SK-N-SH treated with all-trans-retinoic acid at 6 μM for 48 hours (cell line): ENCODE results near the gene PCBP3.

Source experiments
- ATAC-seq: fragments of 200-7000 bp; cut with Tn5 transposase; 3 replicates; pipeline ENCODE4 v1.9.1; 2020; ENCODE audit warnings: mild to moderate bottlenecking, moderate library complexity
- ARNTL ChIP-seq: fragments of 450-650 bp; formaldehyde crosslinking; IDR thresholded peaks from 2 replicates; pipeline ENCODE4 v1.5.0; 2020; ENCODE audit warnings: low read depth, mild to moderate bottlenecking, moderate library complexity, borderline replicate concordance
- BACH2 ChIP-seq: fragments of 250-450 bp; sonication (Bioruptor Pico); IDR thresholded peaks from 2 replicates; pipeline ENCODE4 v1.9.0; 2021; ENCODE audit warnings: mild to moderate bottlenecking, borderline replicate concordance
- CREB5 ChIP-seq: fragments of 250-450 bp; sonication (Bioruptor Pico); IDR thresholded peaks from 2 replicates; pipeline ENCODE4 v1.5.1; 2020; ENCODE audit warnings: low read depth, mild to moderate bottlenecking, moderate library complexity
- CSDC2 ChIP-seq: fragments of 250-450 bp; sonication (Bioruptor Pico); IDR thresholded peaks from 2 replicates; pipeline ENCODE4 v1.5.0; 2020; ENCODE audit warnings: mild to moderate bottlenecking, moderate library complexity
- CSRNP3 ChIP-seq: fragments of 250-450 bp; sonication (Bioruptor Pico); IDR thresholded peaks from 2 replicates; pipeline ENCODE4 v1.5.1; 2021; ENCODE audit warnings: mild to moderate bottlenecking, moderate library complexity
- ESRRG ChIP-seq: fragments of 250-450 bp; sonication (Bioruptor Pico); IDR thresholded peaks from 2 replicates; pipeline ENCODE4 v1.6.1; 2021; ENCODE audit warnings: mild to moderate bottlenecking
- GLIS3 ChIP-seq: fragments of 250-450 bp; sonication (Bioruptor Pico); IDR thresholded peaks from 2 replicates; pipeline ENCODE4 v1.5.0; 2020; ENCODE audit warnings: mild to moderate bottlenecking, moderate library complexity
- ISL1 ChIP-seq: fragments of 250-450 bp; sonication (Bioruptor Pico); IDR thresholded peaks from 2 replicates; pipeline ENCODE4 v2.1.2; 2022; ENCODE audit warnings: mild to moderate bottlenecking, moderate library complexity
- OSR1 ChIP-seq: fragments of 250-450 bp; sonication (Bioruptor Pico); IDR thresholded peaks from 2 replicates; pipeline ENCODE4 v1.8.0; 2022; ENCODE audit warnings: moderate library complexity, mild to moderate bottlenecking, inconsistent platforms
- PATZ1 ChIP-seq: fragments of 250-450 bp; sonication (Bioruptor Pico); IDR thresholded peaks from 2 replicates; pipeline ENCODE4 v1.8.0; 2020; ENCODE audit warnings: mild to moderate bottlenecking, moderate library complexity, borderline replicate concordance
- POU6F1 ChIP-seq: fragments of 250-450 bp; sonication (Bioruptor Pico); IDR thresholded peaks from 2 replicates; pipeline ENCODE4 v1.8.0; 2021; ENCODE audit warnings: low read depth, mild to moderate bottlenecking, moderate library complexity, borderline replicate concordance
- RARB ChIP-seq: fragments of 250-450 bp; sonication (Bioruptor Pico); IDR thresholded peaks from 2 replicates; pipeline ENCODE4 v1.8.0; 2021; ENCODE audit warnings: mild to moderate bottlenecking, moderate library complexity
- SNAI2 ChIP-seq: fragments of 250-450 bp; sonication (Bioruptor Pico); IDR thresholded peaks from 2 replicates; pipeline ENCODE4 v1.5.0; 2020; ENCODE audit warnings: mild to moderate bottlenecking, moderate library complexity
- TCF4 ChIP-seq: fragments of 250-450 bp; sonication (Bioruptor Pico); IDR thresholded peaks from 2 replicates; pipeline ENCODE4 v1.8.0; 2021; ENCODE audit warnings: mild to moderate bottlenecking, moderate library complexity, borderline replicate concordance
- TOX ChIP-seq: fragments of 250-450 bp; sonication (Bioruptor Pico); IDR thresholded peaks from 2 replicates; pipeline ENCODE4 v1.8.0; 2021; ENCODE audit warnings: mild to moderate bottlenecking, moderate library complexity, borderline replicate concordance
- TSHZ2 ChIP-seq: fragments of 250-450 bp; sonication (Bioruptor Pico); IDR thresholded peaks from 2 replicates; pipeline ENCODE4 v1.5.0; 2020; ENCODE audit warnings: mild to moderate bottlenecking, moderate library complexity
- ZC3H10 ChIP-seq: fragments of 250-450 bp; sonication (Bioruptor Pico); IDR thresholded peaks from 2 replicates; pipeline ENCODE4 v1.5.1; 2021; ENCODE audit warnings: mild to moderate bottlenecking, moderate library complexity
- ZFP3 ChIP-seq: fragments of 250-450 bp; sonication (Bioruptor Pico); IDR thresholded peaks from 2 replicates; pipeline ENCODE4 v1.5.0; 2020; ENCODE audit warnings: mild to moderate bottlenecking, moderate library complexity
- ZFP30 ChIP-seq: fragments of 450-650 bp; formaldehyde crosslinking; IDR thresholded peaks from 2 replicates; pipeline ENCODE4 v1.5.0; 2022; ENCODE audit warnings: mild to moderate bottlenecking, moderate library complexity
- ZNF565 ChIP-seq: fragments of 450-650 bp; formaldehyde crosslinking; conservative IDR thresholded peaks from 2 replicates; pipeline ENCODE4 v1.5.0; 2020; ENCODE audit warnings: low read depth, mild to moderate bottlenecking, moderate library complexity
- ZNF8 ChIP-seq: fragments of 450-650 bp; formaldehyde crosslinking; IDR thresholded peaks from 2 replicates; pipeline ENCODE4 v1.5.0; 2020; ENCODE audit warnings: mild to moderate bottlenecking, moderate library complexity

Gene PCBP3

GRCh38 chr21:45794027-45794426 lies 150.5 kb downstream of the PCBP3 start:
- no peak for ATAC-seq
- no peak for TF ChIP-seq ESRRG
- no peak for TF ChIP-seq POU6F1
- no peak for TF ChIP-seq TSHZ2
- no peak for TF ChIP-seq ZNF8 (CRISPR knock-in tag)
- no peak for TF ChIP-seq ISL1 (CRISPR knock-in tag)
- TF ChIP-seq ZFP3 (CRISPR knock-in tag) = no peak
- TF ChIP-seq ZNF565 (CRISPR knock-in tag) = no peak
- TF ChIP-seq CREB5 (CRISPR knock-in tag) = no peak
- no peak for TF ChIP-seq OSR1 (CRISPR knock-in tag)
- TF ChIP-seq, all 23 proteins: peak for 0

- TF ChIP-seq TCF4 (CRISPR knock-in tag) = no peak
- no peak for TF ChIP-seq ZFP30
- no peak for TF ChIP-seq PATZ1 (CRISPR knock-in tag)
- TF ChIP-seq OSR1 (CRISPR knock-in tag) = no peak
- TF ChIP-seq CSRNP3 = no peak
- TF ChIP-seq SNAI2 (CRISPR knock-in tag) = no peak
- TF ChIP-seq ZNF8 (CRISPR knock-in tag) = no peak
- TF ChIP-seq CREB5 (CRISPR knock-in tag) = no peak
- no peak for TF ChIP-seq BACH2 (CRISPR knock-in tag)
- no peak for TF ChIP-seq ESRRG
- no peak for TF ChIP-seq ZFP3 (CRISPR knock-in tag)
- TF ChIP-seq ISL1 (CRISPR knock-in tag) = no peak
- no peak for TF ChIP-seq RARB
- TF ChIP-seq ARNTL (CRISPR knock-in tag) = no peak
- TF ChIP-seq TOX = no peak
- no peak for TF ChIP-seq POU6F1
- TF ChIP-seq CSDC2 (CRISPR knock-in tag) = no peak
- no peak for TF ChIP-seq TSHZ2
- no peak for TF ChIP-seq ZC3H10 (CRISPR knock-in tag)
- no peak for TF ChIP-seq GLIS3
- ATAC-seq = no peak
These were observed 152.5 kb downstream of the PCBP3 start for GRCh38 chr21:45796003-45796402.
